NT2/D1 (cell line): ENCODE measurements around the gene STOML1.

Source experiments
- DNase-seq: peaks from one replicate; pipeline ENCODE4 v3.0.0-alpha.2; 2011; ENCODE audit warnings: low read depth, low spot score
- H3K27me3 ChIP-seq: 2 replicates; pipeline ENCODE4 v1.6.0; 2011; ENCODE audit warnings: mild to moderate bottlenecking; ENCODE audit not compliant: insufficient read length, insufficient read depth
- H3K36me3 ChIP-seq: 2 replicates; pipeline ENCODE4 v1.6.1; 2011; ENCODE audit warnings: mild to moderate bottlenecking, low read length, mixed read lengths; ENCODE audit not compliant: insufficient read depth, insufficient read length
- H3K4me1 ChIP-seq: 2 replicates; pipeline ENCODE4 v1.5.1; 2011; ENCODE audit not compliant: insufficient read depth, insufficient read length
- H3K4me3 ChIP-seq: 2 replicates; pipeline ENCODE4 v1.5.1; 2011; ENCODE audit warnings: low read depth; ENCODE audit not compliant: insufficient read length
- H3K9ac ChIP-seq: 2 replicates; pipeline ENCODE4 v1.6.0; 2011; ENCODE audit warnings: low read depth; ENCODE audit not compliant: insufficient read length
- H3K9me3 ChIP-seq: 2 replicates; pipeline ENCODE4 v1.5.1; 2011; ENCODE audit warnings: mild to moderate bottlenecking, low read length; ENCODE audit not compliant: insufficient read depth
- SUZ12 ChIP-seq: IDR thresholded peaks from 2 replicates; pipeline ENCODE4 v1.6.1; 2011; ENCODE audit not compliant: insufficient read length, insufficient read depth; ENCODE audit errors: extremely low read depth
- YY1 ChIP-seq: IDR thresholded peaks from 2 replicates; pipeline ENCODE4 v1.6.1; 2011; ENCODE audit not compliant: insufficient read length, insufficient read depth
- ZNF274 ChIP-seq: IDR thresholded peaks from 2 replicates; pipeline ENCODE4 v1.6.1; 2011; ENCODE audit warnings: mild to moderate bottlenecking, low read depth, low read length

STOML1 gene

GRCh38 chr15:73930790-73931281 lies 61.3 kb downstream of the STOML1 start:
- DNase-seq, result no peak
- Histone ChIP-seq H3K4me3 (no peak overlapping the region), H3K9ac (no peak overlapping the region)

GRCh38 chr15:73930371-73930770 lies 61.7 kb downstream of the STOML1 start:
- Histone ChIP-seq H3K4me3 (no peak overlapping the region), H3K27me3 (no peaks in the 10 kb centered on the region), H3K4me1 (peaks cover 30% of the 10 kb centered on the region), H3K36me3 (peaks cover 34% of the 10 kb centered on the region), H3K9ac (no peak overlapping the region), H3K9me3 (no peaks in the 10 kb centered on the region)
- no peak for TF ChIP-seq SUZ12
- no peak for TF ChIP-seq YY1
- TF ChIP-seq ZNF274, result no peak
- DNase-seq, result no peak

More at GRCh38 chr15:73930790-73931281, 61.3 kb downstream of the STOML1 start:
- no peak for TF ChIP-seq SUZ12
- no peak for TF ChIP-seq YY1
- TF ChIP-seq ZNF274, result no peak
- peaks cover 34% of the 10 kb centered on the region for H3K36me3 ChIP-seq
- H3K9me3 ChIP-seq, result no peaks in the 10 kb centered on the region
- H3K27me3 ChIP-seq, result no peaks in the 10 kb centered on the region
- peaks cover 29% of the 10 kb centered on the region for H3K4me1 ChIP-seq

GRCh38 chr15:73928971-73929627 lies 63.0 kb downstream of the STOML1 start:
- no peak for TF ChIP-seq ZNF274
- no peak for TF ChIP-seq SUZ12
- no peak for TF ChIP-seq YY1
- no peak for DNase-seq
- H3K27me3 ChIP-seq, result no peaks in the 10 kb centered on the region
- H3K4me3 ChIP-seq, result no peak overlapping the region
- peaks cover 34% of the 10 kb centered on the region for H3K36me3 ChIP-seq
- no peak overlapping the region for H3K9ac ChIP-seq
- H3K9me3 ChIP-seq, result no peaks in the 10 kb centered on the region
- peaks cover 36% of the 10 kb centered on the region for H3K4me1 ChIP-seq
